ENCODE results near the gene CMSS1.

- TF ChIP-seq EZH2 (IDR thresholded peaks at IDR 0.05; ENCODE audit: borderline replicate concordance, low read depth, low read length, poor library complexity, severe bottlenecking) (no peak), CTCF (conservative IDR thresholded peaks at IDR 0.05; ENCODE audit: low read depth, low read length) (no peak)
These were observed 215.5 kb downstream of the CMSS1 start for GRCh38 chr3:100033184-100033583.

All from A673 (cell line).